ENCODE data around the gene ZNF281. TPM values are rescaled to one million over a fixed set of nuclear protein-coding genes. Genes with fewer than 3 reads are reported as not detected.

ZNF281 gene
- total RNA-seq, 6 donors from 2014 or later = 11.4 to 26.8 (median 16.6) TPM

- Histone ChIP-seq H3K36me3 (no peaks in the 10 kb centered on the region), H3K27me3 (no peaks in the 10 kb centered on the region), H3K27ac (no peak overlapping the region), H3K9me3 (no peaks in the 10 kb centered on the region), H3K4me1 (no peaks in the 10 kb centered on the region), H3K4me3 (no peak overlapping the region)
- no peak for DNase-seq
- 56 to 58% methylated on average over 4 of the region's 4 CpGs for WGBS, 2 donors
- ATAC-seq (ENCODE audit: low FRiP score in 2 of 2) = no peak
- TF ChIP-seq CTCF (IDR thresholded peaks at IDR 0.05) (no peak), EP300 (IDR thresholded peaks at IDR 0.05) (no peak), POLR2AphosphoS5 (IDR thresholded peaks at IDR 0.05) (no peak), POLR2A (IDR thresholded peaks at IDR 0.05) (no peak)
These were observed 18.8 kb upstream of the ZNF281 start for GRCh38 chr1:200428482-200429205.

- no peak for TF ChIP-seq CTCF (IDR thresholded peaks at IDR 0.05)
- TF ChIP-seq EP300 (IDR thresholded peaks at IDR 0.05) = no peak
- DNase-seq (no peak), ATAC-seq (ENCODE audit: low FRiP score in 2 of 2) (no peak)
- Histone ChIP-seq H3K27ac (no peak overlapping the region), H3K4me1 (no peaks in the 10 kb centered on the region), H3K4me3 (no peak overlapping the region), H3K36me3 (no peaks in the 10 kb centered on the region), H3K27me3 (no peaks in the 10 kb centered on the region), H3K9me3 (no peaks in the 10 kb centered on the region)
- WGBS, 2 donors = 89 to 91% methylated on average over 5 of the region's 5 CpGs
These were observed 17.9 kb upstream of the ZNF281 start for GRCh38 chr1:200427744-200428143.

DNA sequence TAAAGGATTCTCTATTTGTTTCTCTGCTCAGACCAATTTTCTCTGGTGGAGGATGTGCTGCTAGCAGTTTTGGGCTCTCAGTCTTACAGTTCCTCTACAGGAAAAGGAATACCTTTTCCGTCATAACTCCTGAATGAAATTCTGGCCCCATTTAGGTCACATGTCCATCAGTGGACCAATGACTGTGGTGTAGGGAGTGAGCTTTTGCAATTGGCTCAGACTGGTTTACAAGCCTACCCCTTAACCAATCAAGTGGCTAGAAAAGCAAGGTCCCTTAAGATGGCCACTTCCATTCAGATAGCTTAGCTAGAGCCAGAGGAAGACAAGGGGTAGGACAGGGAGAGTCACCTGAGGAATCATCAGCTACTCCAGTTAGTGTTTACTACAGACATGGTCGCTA, 16.4 kb upstream of the ZNF281 start:
- Histone ChIP-seq H3K36me3 (no peaks in the 10 kb centered on the region), H3K27me3 (no peaks in the 10 kb centered on the region), H3K27ac (no peak overlapping the region), H3K4me3 (no peak overlapping the region), H3K4me1 (no peaks in the 10 kb centered on the region), H3K9me3 (no peaks in the 10 kb centered on the region)
- no peak for TF ChIP-seq POLR2AphosphoS5 (IDR thresholded peaks at IDR 0.05)
- no peak for TF ChIP-seq EP300 (IDR thresholded peaks at IDR 0.05)
- TF ChIP-seq POLR2A (IDR thresholded peaks at IDR 0.05) = no peak
- no peak for TF ChIP-seq CTCF (IDR thresholded peaks at IDR 0.05)
- WGBS, 2 donors = 94 to 95% methylated on average over 2 of the region's 2 CpGs
- ATAC-seq (ENCODE audit: low FRiP score in 2 of 2) (no peak), DNase-seq (no peak)

GRCh38 chr1:200423235-200423634, 13.4 kb upstream of the ZNF281 start:
- Histone ChIP-seq H3K36me3 (no peaks in the 10 kb centered on the region), H3K4me1 (no peaks in the 10 kb centered on the region), H3K4me3 (no peak overlapping the region), H3K9me3 (no peaks in the 10 kb centered on the region), H3K27me3 (no peaks in the 10 kb centered on the region), H3K27ac (no peak overlapping the region)
- no peak for ATAC-seq (ENCODE audit: low FRiP score in 2 of 2)
- 83% methylated on average over 6 of the region's 6 CpGs for WGBS, 2 donors
- no peak for TF ChIP-seq POLR2A (IDR thresholded peaks at IDR 0.05)
- no peak for TF ChIP-seq CTCF (IDR thresholded peaks at IDR 0.05)
- no peak for TF ChIP-seq EP300 (IDR thresholded peaks at IDR 0.05)
- TF ChIP-seq POLR2AphosphoS5 (IDR thresholded peaks at IDR 0.05) = no peak
- DNase-seq = no peak

GRCh38 chr1:200422211-200422610, 12.4 kb upstream of the ZNF281 start:
- WGBS, 2 donors = 97 to 99% methylated on average over 3 of the region's 3 CpGs
- Histone ChIP-seq H3K27ac (no peak overlapping the region), H3K27me3 (no peaks in the 10 kb centered on the region), H3K36me3 (no peaks in the 10 kb centered on the region), H3K4me1 (no peaks in the 10 kb centered on the region), H3K9me3 (no peaks in the 10 kb centered on the region), H3K4me3 (no peak overlapping the region)
- TF ChIP-seq POLR2AphosphoS5 (IDR thresholded peaks at IDR 0.05) = no peak
- TF ChIP-seq EP300 (IDR thresholded peaks at IDR 0.05) = no peak
- TF ChIP-seq POLR2A (IDR thresholded peaks at IDR 0.05) = no peak
- TF ChIP-seq CTCF (IDR thresholded peaks at IDR 0.05) = no peak
- ATAC-seq (ENCODE audit: low FRiP score in 2 of 2) (no peak), DNase-seq (no peak)
